ENCODE results near the gene NHSL2. TPM values are rescaled to one million over a fixed set of nuclear protein-coding genes. Genes with fewer than 3 reads are reported as not detected.
"Not testable (repeated sequence)": the region's sequence is repeated elsewhere in the genome, so short reads cannot be mapped to it uniquely, and the experiment has no call there.

Gene NHSL2
- total RNA-seq, 4 donors from 2014 or later, result 1.6 to 6.0 (median 3.6) TPM

DNA sequence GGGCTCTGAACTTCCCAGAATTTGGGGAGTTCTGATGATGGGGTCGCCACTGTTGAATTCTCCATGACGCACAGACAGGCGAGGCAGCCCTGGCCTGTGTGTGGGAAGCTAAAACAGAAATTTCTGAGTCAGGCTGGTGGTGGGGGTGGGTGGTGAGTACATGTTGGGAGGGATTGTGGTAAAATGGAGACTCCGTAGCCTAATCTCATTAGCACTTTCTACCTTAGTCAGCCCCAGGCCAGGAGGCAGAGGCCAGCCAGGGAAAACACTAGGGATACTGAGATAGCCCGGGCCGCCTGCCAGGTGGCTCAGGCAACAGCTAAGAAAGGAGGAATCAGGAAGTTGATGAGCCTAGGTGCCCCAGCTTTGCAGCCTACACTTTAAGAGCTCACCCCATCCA, 39.3 kb upstream of the NHSL2 start:
- H3K9me3 ChIP-seq, result no peaks in the 10 kb centered on the region
- no peak overlapping the region for H3K4me3 ChIP-seq
- intact Hi-C loops (cut with DNase I; ENCODE audit: low total_unique reads), result no loop called here
- in situ Hi-C loops (cut with MboI; ENCODE audit: low pct_ligation_motif_present in 1 of 4, low pct_unique_long_range_greater_than_20kb in 1 of 4, low sequenced_read_pairs in 3 of 4), result no loop called here
- no peak overlapping the region for H3K27ac ChIP-seq
- no peaks in the 10 kb centered on the region for H3K36me3 ChIP-seq
- WGBS, 2 donors (ENCODE audit: low coverage in 1 of 2), result 71% methylated on average over 6 of the region's 6 CpGs; no CpG with 5 or more reads in 1 of the 2 donors
- H3K4me1 ChIP-seq, result no peaks in the 10 kb centered on the region
- DNase-seq, result no peak
- TF ChIP-seq, protein P1, sequence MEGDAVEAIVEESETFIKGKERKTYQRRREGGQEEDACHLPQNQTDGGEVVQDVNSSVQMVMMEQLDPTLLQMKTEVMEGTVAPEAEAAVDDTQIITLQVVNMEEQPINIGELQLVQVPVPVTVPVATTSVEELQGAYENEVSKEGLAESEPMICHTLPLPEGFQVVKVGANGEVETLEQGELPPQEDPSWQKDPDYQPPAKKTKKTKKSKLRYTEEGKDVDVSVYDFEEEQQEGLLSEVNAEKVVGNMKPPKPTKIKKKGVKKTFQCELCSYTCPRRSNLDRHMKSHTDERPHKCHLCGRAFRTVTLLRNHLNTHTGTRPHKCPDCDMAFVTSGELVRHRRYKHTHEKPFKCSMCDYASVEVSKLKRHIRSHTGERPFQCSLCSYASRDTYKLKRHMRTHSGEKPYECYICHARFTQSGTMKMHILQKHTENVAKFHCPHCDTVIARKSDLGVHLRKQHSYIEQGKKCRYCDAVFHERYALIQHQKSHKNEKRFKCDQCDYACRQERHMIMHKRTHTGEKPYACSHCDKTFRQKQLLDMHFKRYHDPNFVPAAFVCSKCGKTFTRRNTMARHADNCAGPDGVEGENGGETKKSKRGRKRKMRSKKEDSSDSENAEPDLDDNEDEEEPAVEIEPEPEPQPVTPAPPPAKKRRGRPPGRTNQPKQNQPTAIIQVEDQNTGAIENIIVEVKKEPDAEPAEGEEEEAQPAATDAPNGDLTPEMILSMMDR (IDR thresholded peaks at IDR 0.05), result no peak
- no peak for TF ChIP-seq POLR2AphosphoS5 (IDR thresholded peaks at IDR 0.05)
- TF ChIP-seq POLR2A (IDR thresholded peaks at IDR 0.05), result no peak
- no peak for TF ChIP-seq EP300 (IDR thresholded peaks at IDR 0.05; ENCODE audit: low read depth)
- no peaks in the 10 kb centered on the region for H3K27me3 ChIP-seq

DNA sequence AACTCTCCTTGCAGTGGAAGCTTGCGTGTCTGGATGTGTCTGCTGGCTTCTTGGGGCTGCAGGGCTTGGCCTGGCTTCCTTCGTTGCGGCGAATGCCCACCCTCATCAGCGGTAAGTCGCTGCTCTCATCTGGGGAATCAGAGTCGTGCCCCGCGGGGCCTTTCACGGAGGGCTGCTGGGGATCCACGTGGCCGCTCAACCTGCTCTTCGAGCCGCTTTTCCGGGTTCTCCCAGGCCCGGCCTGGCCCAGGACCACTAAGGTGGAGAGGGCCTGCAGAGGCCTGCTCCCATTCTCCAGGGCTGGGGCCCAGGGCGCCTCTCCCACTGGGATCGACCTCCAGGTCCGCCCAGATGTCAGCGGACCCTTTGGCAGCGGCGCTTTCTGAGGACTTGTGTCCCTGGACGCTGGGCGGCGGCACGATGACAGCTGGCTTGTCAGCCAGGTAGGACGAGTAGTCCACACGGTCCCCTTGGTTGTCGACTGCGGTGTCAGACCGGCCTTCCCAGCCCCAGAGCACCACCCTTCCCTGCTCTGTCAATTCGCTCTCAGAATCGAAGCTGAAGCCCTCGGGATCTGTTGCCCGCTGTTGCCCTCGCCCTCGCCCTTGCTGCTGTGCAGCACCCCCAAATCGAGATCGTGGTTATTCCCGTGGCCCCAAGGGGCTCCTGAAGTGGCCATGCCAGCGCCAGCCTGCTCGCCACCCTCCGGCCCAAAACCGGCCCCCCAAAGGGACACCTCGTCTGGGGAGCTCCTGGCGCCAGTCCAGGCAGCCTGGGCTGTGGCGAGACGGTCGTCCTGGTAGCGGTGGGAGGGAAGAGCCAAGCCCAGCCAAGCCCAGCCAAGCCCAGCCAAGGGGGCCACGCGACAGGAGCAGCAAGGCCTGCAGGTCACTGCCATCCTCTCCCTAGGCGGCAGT, 37.8 kb upstream of the NHSL2 start:
- intact Hi-C loops (cut with DNase I; ENCODE audit: low total_unique reads), result no loop called here
- Histone ChIP-seq H3K4me3 (no peak overlapping the region), H3K36me3 (no peaks in the 10 kb centered on the region), H3K4me1 (no peaks in the 10 kb centered on the region), H3K9me3 (no peaks in the 10 kb centered on the region), H3K27me3 (no peaks in the 10 kb centered on the region), H3K27ac (no peak overlapping the region)
- in situ Hi-C loops (cut with MboI; ENCODE audit: low pct_ligation_motif_present in 1 of 4, low pct_unique_long_range_greater_than_20kb in 1 of 4, low sequenced_read_pairs in 3 of 4), result no loop called here
- WGBS, 2 donors (ENCODE audit: low coverage in 1 of 2), result 94% methylated on average over 52 of the region's 53 CpGs; no CpG with 5 or more reads in 1 of the 2 donors
- DNase-seq, result no peak
- TF ChIP-seq EP300 (IDR thresholded peaks at IDR 0.05; ENCODE audit: low read depth) (no peak), POLR2A (IDR thresholded peaks at IDR 0.05) (no peak)

DNA sequence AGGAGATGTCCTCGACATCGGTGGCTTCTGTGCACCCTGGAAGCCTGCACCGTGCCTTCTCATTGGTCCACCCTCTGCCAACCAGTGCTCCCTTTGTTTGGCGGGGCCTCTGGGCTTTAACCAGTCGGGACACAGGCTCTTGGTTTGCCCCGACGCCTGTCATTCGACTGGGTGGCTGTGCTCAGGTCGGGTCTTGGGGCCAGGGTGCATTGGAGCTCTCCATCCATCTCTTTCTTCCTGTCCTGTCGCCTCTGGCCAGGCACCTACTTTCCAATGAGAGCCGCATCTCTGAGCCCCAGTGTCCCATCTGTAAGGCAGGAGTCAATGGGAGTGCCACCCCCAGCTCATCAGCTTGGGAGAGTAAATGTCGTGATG, 37.2 kb upstream of the NHSL2 start:
- H3K4me3 ChIP-seq, result no peak overlapping the region

DNA sequence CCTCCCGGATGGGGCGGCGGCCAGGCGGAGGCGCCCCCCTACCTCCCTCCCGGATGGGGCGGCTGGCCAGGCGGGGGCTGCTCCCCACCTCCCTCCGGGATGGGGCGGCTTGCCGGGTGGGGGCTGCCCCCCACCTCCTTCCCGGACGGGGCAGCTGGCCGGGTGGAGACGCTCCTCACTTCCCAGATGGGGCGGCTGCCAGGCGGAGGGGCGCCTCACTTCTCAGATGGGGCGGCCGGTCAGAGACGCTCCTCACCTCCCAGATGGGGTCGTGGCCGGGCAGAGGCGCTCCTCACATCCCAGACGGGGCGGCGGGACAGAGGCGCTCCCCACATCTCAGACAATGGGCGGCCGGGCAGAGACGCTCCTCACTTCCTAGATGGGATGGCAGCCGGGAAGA, 33.8 kb upstream of the NHSL2 start:
- DNase-seq; H3K4me3 ChIP-seq; intact Hi-C loops (cut with DNase I; ENCODE audit: low total_unique reads); H3K27ac ChIP-seq; in situ Hi-C loops (cut with MboI; ENCODE audit: low pct_ligation_motif_present in 1 of 4, low pct_unique_long_range_greater_than_20kb in 1 of 4, low sequenced_read_pairs in 3 of 4); H3K4me1 ChIP-seq; H3K9me3 ChIP-seq; H3K27me3 ChIP-seq; H3K36me3 ChIP-seq: not testable (repeated sequence)
- WGBS, 2 donors (ENCODE audit: low coverage in 1 of 2), result 96% methylated on average over 29 of the region's 32 CpGs; no CpG with 5 or more reads in 1 of the 2 donors

More for the DNA sequence above, 37.2 kb upstream of the NHSL2 start:
- intact Hi-C loops (cut with DNase I; ENCODE audit: low total_unique reads) (no loop called here), in situ Hi-C loops (cut with MboI; ENCODE audit: low pct_ligation_motif_present in 1 of 4, low pct_unique_long_range_greater_than_20kb in 1 of 4, low sequenced_read_pairs in 3 of 4) (no loop called here)
- WGBS, 2 donors (ENCODE audit: low coverage in 1 of 2), result 86% methylated on average over 12 of the region's 12 CpGs; no CpG with 5 or more reads in 1 of the 2 donors
- DNase-seq, result no peak
- Histone ChIP-seq H3K36me3 (no peaks in the 10 kb centered on the region), H3K9me3 (no peaks in the 10 kb centered on the region), H3K27ac (no peak overlapping the region), H3K27me3 (no peaks in the 10 kb centered on the region), H3K4me1 (no peaks in the 10 kb centered on the region)
- TF ChIP-seq, protein P1 (IDR thresholded peaks at IDR 0.05), result no peak
- TF ChIP-seq POLR2A (IDR thresholded peaks at IDR 0.05) (no peak), POLR2AphosphoS5 (IDR thresholded peaks at IDR 0.05) (no peak), EP300 (IDR thresholded peaks at IDR 0.05; ENCODE audit: low read depth) (no peak)

DNA sequence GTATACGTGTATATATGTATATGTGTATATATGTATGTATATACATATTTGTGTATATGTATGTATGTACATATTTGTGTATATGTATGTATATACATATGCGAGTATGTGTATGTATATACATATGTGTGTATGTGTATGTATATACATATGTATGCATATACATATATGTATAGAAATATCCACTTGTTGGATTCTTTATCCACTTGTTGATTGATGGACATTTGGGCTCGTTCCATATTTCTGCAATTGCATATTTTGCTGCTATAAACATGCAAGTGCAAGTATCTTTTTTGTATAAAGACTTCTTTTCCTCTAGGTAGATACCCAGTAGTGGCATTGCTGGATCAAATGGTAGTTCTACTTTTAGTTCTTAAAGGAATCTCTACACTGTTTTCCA, 25.5 kb upstream of the NHSL2 start:
- no peaks in the 10 kb centered on the region for H3K9me3 ChIP-seq
- in situ Hi-C loops (cut with MboI; ENCODE audit: low pct_ligation_motif_present in 1 of 4, low pct_unique_long_range_greater_than_20kb in 1 of 4, low sequenced_read_pairs in 3 of 4), result no loop called here
- WGBS, 2 donors (ENCODE audit: low coverage in 1 of 2), result 69 to 70% methylated on average over 3 of the region's 3 CpGs
- intact Hi-C loops (cut with DNase I; ENCODE audit: low total_unique reads), result no loop called here
- no peak for DNase-seq
- no peak overlapping the region for H3K27ac ChIP-seq
- TF ChIP-seq POLR2A (IDR thresholded peaks at IDR 0.05) (no peak), EP300 (IDR thresholded peaks at IDR 0.05; ENCODE audit: low read depth) (no peak), POLR2AphosphoS5 (IDR thresholded peaks at IDR 0.05) (no peak)
- TF ChIP-seq, protein P1 (IDR thresholded peaks at IDR 0.05), result no peak
- H3K27me3 ChIP-seq, result no peaks in the 10 kb centered on the region
- H3K4me3 ChIP-seq, result no peak overlapping the region
- H3K36me3 ChIP-seq, result no peaks in the 10 kb centered on the region
- H3K4me1 ChIP-seq, result no peaks in the 10 kb centered on the region
